Stomach smooth muscle (tissue), 2 donors: ENCODE measurements around the gene PJA1.

Experiments
- H3K27ac ChIP-seq: one replicate; pipeline ENCODE4 v1.7.0; 2013; ENCODE audit warnings: mild to moderate bottlenecking, low read length, inconsistent platforms
- H3K27me3 ChIP-seq, 2 donors: one replicate each; pipeline ENCODE4 v1.7.0; 2013; ENCODE audit warnings: low read length in 2 of 2; ENCODE audit not compliant: insufficient read depth in 2 of 2, control insufficient read depth in 1 of 2
- H3K36me3 ChIP-seq, 2 donors: one replicate each; pipeline ENCODE4 v1.7.0; 2013; ENCODE audit warnings: low read length in 2 of 2; ENCODE audit not compliant: control insufficient read depth in 2 of 2, insufficient read depth in 2 of 2
- H3K4me1 ChIP-seq: one replicate; pipeline ENCODE4 v1.7.0; 2013; ENCODE audit warnings: low read length; ENCODE audit not compliant: control insufficient read depth, insufficient read depth
- H3K4me3 ChIP-seq, 2 donors: one replicate each; pipeline ENCODE4 v1.7.0; 2013; ENCODE audit warnings: low read length in 2 of 2
- H3K9ac ChIP-seq, 2 donors: one replicate each; pipeline ENCODE4 v1.7.0; 2013; ENCODE audit warnings: low read length in 2 of 2, mild to moderate bottlenecking in 1 of 2
- H3K9me3 ChIP-seq, 2 donors: one replicate each; pipeline ENCODE4 v1.7.0; 2013; ENCODE audit warnings: low read length in 2 of 2; ENCODE audit not compliant: control insufficient read depth in 2 of 2
- donor health status: healthy.
- donor health status: Pancreatic carcinoma.

PJA1 gene

GRCh38 chrX:69128588-69128987 is 36.7 kb downstream of the PJA1 start:
- Histone ChIP-seq H3K4me3 (peak overlapping the region; percentile 25 to 59), H3K27me3 (peaks cover 0 to 22% of the 10 kb centered on the region in 2 donors), H3K27ac (no peak overlapping the region)

GRCh38 chrX:69127466-69127865 is 37.8 kb downstream of the PJA1 start:
- no peaks in the 10 kb centered on the region for H3K36me3 ChIP-seq
- peaks cover 0 to 17% of the 10 kb centered on the region in 2 donors for H3K27me3 ChIP-seq
- H3K4me3 ChIP-seq = no peak overlapping the region
- peaks cover 12% of the 10 kb centered on the region for H3K4me1 ChIP-seq
- H3K27ac ChIP-seq = no peak overlapping the region
- H3K9me3 ChIP-seq = no peaks in the 10 kb centered on the region
- H3K9ac ChIP-seq = no peak overlapping the region

More at GRCh38 chrX:69128588-69128987, 36.7 kb downstream of the PJA1 start:
- H3K9me3 ChIP-seq = no peaks in the 10 kb centered on the region
- H3K9ac ChIP-seq = peak overlapping the region in 1 of 2 donors; percentile 36
- H3K4me1 ChIP-seq = peaks cover 12% of the 10 kb centered on the region
- H3K36me3 ChIP-seq = no peaks in the 10 kb centered on the region

- Histone ChIP-seq H3K36me3 (no peaks in the 10 kb centered on the region), H3K4me3 (no peak overlapping the region), H3K9ac (no peak overlapping the region), H3K4me1 (peaks cover 12% of the 10 kb centered on the region), H3K27ac (no peak overlapping the region), H3K9me3 (no peaks in the 10 kb centered on the region), H3K27me3 (peaks cover 0 to 13% of the 10 kb centered on the region in 2 donors)
Measured at GRCh38 chrX:69126642-69127041, 38.6 kb downstream of the PJA1 start.

- Histone ChIP-seq H3K27ac (no peak overlapping the region), H3K36me3 (no peaks in the 10 kb centered on the region), H3K27me3 (peaks cover 0 to 15% of the 10 kb centered on the region in 2 donors)
Measured at GRCh38 chrX:69125094-69125493, 40.2 kb downstream of the PJA1 start.

GRCh38 chrX:69124108-69124507 is 41.1 kb downstream of the PJA1 start:
- H3K9me3 ChIP-seq = no peaks in the 10 kb centered on the region
- H3K27me3 ChIP-seq = peaks cover 0 to 19% of the 10 kb centered on the region in 2 donors

More at GRCh38 chrX:69125094-69125493, 40.2 kb downstream of the PJA1 start:
- H3K4me1 ChIP-seq = peaks cover 12% of the 10 kb centered on the region
- no peak overlapping the region for H3K9ac ChIP-seq
- no peaks in the 10 kb centered on the region for H3K9me3 ChIP-seq
- H3K4me3 ChIP-seq = no peak overlapping the region

GRCh38 chrX:69123481-69123880 is 41.8 kb downstream of the PJA1 start:
- Histone ChIP-seq H3K9me3 (no peaks in the 10 kb centered on the region), H3K27ac (no peak overlapping the region), H3K4me1 (peaks cover 4% of the 10 kb centered on the region), H3K27me3 (peaks cover 0 to 19% of the 10 kb centered on the region in 2 donors), H3K9ac (no peak overlapping the region), H3K4me3 (no peak overlapping the region), H3K36me3 (no peaks in the 10 kb centered on the region)

More at GRCh38 chrX:69124108-69124507, 41.1 kb downstream of the PJA1 start:
- no peak overlapping the region for H3K9ac ChIP-seq
- H3K4me3 ChIP-seq = no peak overlapping the region
- H3K36me3 ChIP-seq = no peaks in the 10 kb centered on the region
- H3K27ac ChIP-seq = no peak overlapping the region
- peaks cover 11% of the 10 kb centered on the region for H3K4me1 ChIP-seq

- no peaks in the 10 kb centered on the region for H3K36me3 ChIP-seq
- H3K27ac ChIP-seq = no peak overlapping the region
- H3K9ac ChIP-seq = no peak overlapping the region
- H3K9me3 ChIP-seq = peaks cover 0 to 4% of the 10 kb centered on the region in 2 donors
- peaks cover 0 to 25% of the 10 kb centered on the region in 2 donors for H3K27me3 ChIP-seq
- H3K4me1 ChIP-seq = peaks cover 3% of the 10 kb centered on the region
- H3K4me3 ChIP-seq = no peak overlapping the region
Measured at GRCh38 chrX:69121321-69122000, 43.8 kb downstream of the PJA1 start.

- Histone ChIP-seq H3K4me3 (no peak overlapping the region), H3K36me3 (no peaks in the 10 kb centered on the region), H3K9ac (no peak overlapping the region), H3K27ac (no peak overlapping the region), H3K27me3 (peaks cover 0 to 22% of the 10 kb centered on the region in 2 donors), H3K9me3 (peaks cover 0 to 4% of the 10 kb centered on the region in 2 donors), H3K4me1 (peaks cover 3% of the 10 kb centered on the region)
Measured at GRCh38 chrX:69120476-69120875, 44.8 kb downstream of the PJA1 start.

- Histone ChIP-seq H3K36me3 (no peaks in the 10 kb centered on the region), H3K27ac (no peak overlapping the region), H3K9me3 (peaks cover 0 to 4% of the 10 kb centered on the region in 2 donors), H3K27me3 (peaks cover 0 to 24% of the 10 kb centered on the region in 2 donors), H3K9ac (no peak overlapping the region), H3K4me3 (no peak overlapping the region), H3K4me1 (peaks cover 3% of the 10 kb centered on the region)
Measured at GRCh38 chrX:69119122-69119521, 46.1 kb downstream of the PJA1 start.

- Histone ChIP-seq H3K27me3 (peaks cover 0 to 26% of the 10 kb centered on the region in 2 donors), H3K9ac (no peak overlapping the region), H3K9me3 (peaks cover 0 to 4% of the 10 kb centered on the region in 2 donors), H3K27ac (no peak overlapping the region), H3K4me1 (peaks cover 3% of the 10 kb centered on the region), H3K4me3 (no peak overlapping the region), H3K36me3 (no peaks in the 10 kb centered on the region)
Measured at GRCh38 chrX:69117876-69118526, 47.3 kb downstream of the PJA1 start.

- Histone ChIP-seq H3K4me3 (no peak overlapping the region), H3K4me1 (peaks cover 3% of the 10 kb centered on the region), H3K9ac (no peak overlapping the region), H3K27me3 (peaks cover 0 to 36% of the 10 kb centered on the region in 2 donors), H3K9me3 (peaks cover 0 to 4% of the 10 kb centered on the region in 2 donors), H3K27ac (no peak overlapping the region), H3K36me3 (no peaks in the 10 kb centered on the region)
Measured at GRCh38 chrX:69116077-69116476, 49.2 kb downstream of the PJA1 start.
